Uterus (tissue), 2 donors: ENCODE measurements around the gene SYTL5.

Source experiments
- POLR2A ChIP-seq, 2 donors: fragments of 450-650 bp; IDR thresholded peaks; one replicate each; pipeline ENCODE4 v1.6.1; 2016; ENCODE audit warnings: antibody characterized with exemption in 2 of 2, mild to moderate bottlenecking in 1 of 2, moderate library complexity in 1 of 2
- TF ChIP-seq, protein P1 (sequence below), 4 experiments: fragments of 200-600 bp in 2 of 4; fragments of 450-650 bp in 2 of 4; sonication (generic) in 2 of 4; IDR thresholded peaks; one replicate each; pipeline ENCODE4 v1.5.1; 2016 to 2019; ENCODE audit warnings: antibody characterized with exemption in 4 of 4, mild to moderate bottlenecking in 2 of 4, moderate library complexity in 1 of 4

DNA sequence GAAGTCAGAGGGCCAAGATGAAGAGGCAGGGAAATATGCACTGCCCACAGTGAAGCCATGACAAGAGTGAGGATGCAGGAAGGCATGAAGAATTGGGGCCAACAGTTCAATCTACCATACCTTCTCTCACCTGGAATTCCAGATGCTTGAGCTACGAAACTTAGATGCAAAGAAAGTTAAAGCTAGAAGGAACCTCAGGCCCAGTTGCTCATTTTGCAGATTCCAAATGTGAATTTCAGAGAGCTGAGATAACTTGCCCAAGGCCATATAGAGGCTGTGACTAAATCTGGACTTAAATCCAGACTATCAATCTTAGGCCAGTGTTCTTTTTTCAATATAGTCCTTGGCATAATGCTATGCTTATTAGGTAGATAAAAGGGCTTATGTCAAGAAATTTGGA lies 121.6 kb downstream of the SYTL5 start:
- no peak for TF ChIP-seq POLR2A (IDR thresholded peaks at IDR 0.05)
- TF ChIP-seq, protein P1, sequence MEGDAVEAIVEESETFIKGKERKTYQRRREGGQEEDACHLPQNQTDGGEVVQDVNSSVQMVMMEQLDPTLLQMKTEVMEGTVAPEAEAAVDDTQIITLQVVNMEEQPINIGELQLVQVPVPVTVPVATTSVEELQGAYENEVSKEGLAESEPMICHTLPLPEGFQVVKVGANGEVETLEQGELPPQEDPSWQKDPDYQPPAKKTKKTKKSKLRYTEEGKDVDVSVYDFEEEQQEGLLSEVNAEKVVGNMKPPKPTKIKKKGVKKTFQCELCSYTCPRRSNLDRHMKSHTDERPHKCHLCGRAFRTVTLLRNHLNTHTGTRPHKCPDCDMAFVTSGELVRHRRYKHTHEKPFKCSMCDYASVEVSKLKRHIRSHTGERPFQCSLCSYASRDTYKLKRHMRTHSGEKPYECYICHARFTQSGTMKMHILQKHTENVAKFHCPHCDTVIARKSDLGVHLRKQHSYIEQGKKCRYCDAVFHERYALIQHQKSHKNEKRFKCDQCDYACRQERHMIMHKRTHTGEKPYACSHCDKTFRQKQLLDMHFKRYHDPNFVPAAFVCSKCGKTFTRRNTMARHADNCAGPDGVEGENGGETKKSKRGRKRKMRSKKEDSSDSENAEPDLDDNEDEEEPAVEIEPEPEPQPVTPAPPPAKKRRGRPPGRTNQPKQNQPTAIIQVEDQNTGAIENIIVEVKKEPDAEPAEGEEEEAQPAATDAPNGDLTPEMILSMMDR (IDR thresholded peaks at IDR 0.05), result no peak
